Pancreas (tissue), 10 donors: ENCODE measurements around the gene ZNRD2. TPM values are rescaled to one million over a fixed set of nuclear protein-coding genes. Genes with fewer than 3 reads are reported as not detected.

Experiments
- ATAC-seq, 4 donors: fragments of 200-7000 bp; cut with Tn5 transposase; one replicate each; pipeline versions ENCODE4 v1.8.0 to v1.9.1; 2020; ENCODE audit warnings: mild to moderate bottlenecking in 4 of 4, moderate library complexity in 4 of 4
- DNase-seq, 6 donors: peaks; one replicate each; pipeline ENCODE4 v3.0.0-alpha.2; 2020
- FAIRE-seq: peaks from 2 replicates; lab custom pipeline; 2012; peaks lifted over from hg19 to GRCh38; lab: Jason Lieb, UNC
- H3K27ac ChIP-seq, 4 donors: fragments of 200-600 bp; sonication (generic); 1 replicate in 3 of 4; 2 replicates in 1 of 4; pipeline versions ENCODE4 v1.5.0 to v1.8.0; 2020
- H3K27me3 ChIP-seq, 4 donors: fragments of 200-600 bp; one replicate each; pipeline ENCODE4 v1.8.0; 2021
- H3K36me3 ChIP-seq, 3 donors: fragments of 200-600 bp; sonication (generic) in 1 of 3; one replicate each; pipeline versions ENCODE4 v1.5.0 to v1.8.0; 2020 to 2021
- H3K4me1 ChIP-seq, 3 donors: fragments of 200-600 bp; one replicate each; pipeline ENCODE4 v1.8.0; 2021
- H3K4me3 ChIP-seq, 4 donors: fragments of 200-600 bp; sonication (generic) in 2 of 4; one replicate each; pipeline versions ENCODE4 v1.5.0 to v1.8.0; 2020 to 2021
- H3K9me3 ChIP-seq, 4 donors: fragments of 200-600 bp; one replicate each; pipeline ENCODE4 v1.8.0; 2021
- CTCF ChIP-seq, 4 donors: fragments of 200-600 bp; sonication (generic) in 3 of 4; IDR thresholded peaks; one replicate each; pipeline versions ENCODE4 v1.5.0 to v1.8.0; 2021; ENCODE audit warnings: antibody characterized with exemption in 4 of 4
- WGBS, 2 donors: extraction: QIAGEN DNeasy Blood & Tissue Kit; methylation state at CpG; one replicate each; pipeline ENCODE4 v1.1.7; 2013; 5-methylcytosine and 5-hydroxymethylcytosine counted together
- intact Hi-C, 3 donors: fragments of 100-400 bp; cut with DNase I; formaldehyde crosslinking; loops; one replicate each; pipeline versions ENCODE4 v1.11.1 to v1.14.2; 2022
- polyA plus RNA-seq, 2 donors: library from polyadenylated mRNA; stranded (reverse); fragments of 200-250 nt; gene quantifications; one replicate each; pipeline ENCODE4 v1.2.3, GENCODE V29; 2013
- total RNA-seq, 6 donors: library from RNA; stranded (reverse); fragmentation: NEBNext Ultra II Directional in 4 of 6; extraction: Animal tissue kit (Norgen Biotek cat#: 25700) in 4 of 6; gene quantifications; one replicate each; pipeline versions ENCODE4 v1.2.1 to v1.2.4, GENCODE V29; 2021 to 2023
- donor health status: healthy with polysubstance abuse.
- donor health status: DM: no; HTN: no; CAD: no; lungs with moderate emphysema.
- donor health status: DM: no; HTN: no; CAD: no.
- donor health status: control.
- donor health status: control.
- donor health status: Bipolar disorder and iron deficiency.
- donor health status: DM: yes; HTN: yes; CAD: no.
- donor health status: DM: no; HTN: no; CAD: no.
- donor health status: DM: no; HTN: no; CAD: no.
- donor health status: DM: yes; HTN: yes; CAD: no.

The ZNRD2 gene
- total and polyA plus RNA-seq, 8 donors = 17.8 to 34.8 (median 22.6) TPM

GRCh38 chr11:65576867-65577755 is 6.8 kb downstream of the ZNRD2 start:
- 64% methylated on average over 18 of the region's 18 CpGs for WGBS, 2 donors
- no peaks in the 10 kb centered on the region for H3K36me3 ChIP-seq
- H3K27ac ChIP-seq = peak overlapping the region in 3 of 4 donors; percentile 28 to 57 (median 36)
- TF ChIP-seq CTCF (IDR thresholded peaks at IDR 0.05) = no peak
- DNase-seq (peak in 5 of 6 donors; percentile 52 to 84 (median 76)), FAIRE-seq (no peak), ATAC-seq (peak; percentile 6 to 46 (median 8))
- H3K9me3 ChIP-seq = no peaks in the 10 kb centered on the region
- H3K27me3 ChIP-seq = no peaks in the 10 kb centered on the region
- intact Hi-C loops = no loop called here
- peaks cover 0 to 21% (median 6%) of the 10 kb centered on the region in 3 donors for H3K4me1 ChIP-seq
- H3K4me3 ChIP-seq = peak overlapping the region in 3 of 4 donors; percentile 23 to 88 (median 87)

- FAIRE-seq (no peak), ATAC-seq (no peak), DNase-seq (no peak)
- peaks cover 0 to 20% (median 6%) of the 10 kb centered on the region in 3 donors for H3K4me1 ChIP-seq
- no peaks in the 10 kb centered on the region for H3K36me3 ChIP-seq
- no peak for TF ChIP-seq CTCF (IDR thresholded peaks at IDR 0.05)
- peak overlapping the region in 1 of 4 donors; percentile 57 for H3K27ac ChIP-seq
- 55 to 58% methylated on average over 8 of the region's 8 CpGs for WGBS, 2 donors
- no peaks in the 10 kb centered on the region for H3K9me3 ChIP-seq
- H3K27me3 ChIP-seq = no peaks in the 10 kb centered on the region
- intact Hi-C loops = no loop called here
- H3K4me3 ChIP-seq = peak overlapping the region in 1 of 4 donors; percentile 88
Observed at GRCh38 chr11:65577756-65578109, 7.5 kb downstream of the ZNRD2 start.

DNA sequence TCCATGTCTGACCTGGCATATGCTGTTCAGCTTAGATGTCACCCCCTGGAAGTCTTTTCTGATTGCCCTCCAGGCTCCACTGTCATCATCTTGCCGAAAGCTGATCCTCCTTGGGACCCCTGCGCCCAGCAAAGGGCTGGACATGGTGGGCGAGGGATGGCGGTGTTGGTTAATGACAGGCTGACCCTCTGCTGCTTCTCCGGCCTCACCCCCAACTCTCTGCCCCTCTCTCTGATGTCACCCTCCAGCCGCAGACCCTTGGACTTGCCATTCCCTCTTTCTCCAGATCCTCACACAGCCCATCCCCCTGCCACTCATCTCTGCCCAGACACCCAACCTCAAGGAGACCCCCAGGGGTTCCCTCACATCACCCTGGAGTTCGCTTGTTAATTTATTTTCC is 7.9 kb downstream of the ZNRD2 start:
- DNase-seq = no peak
- H3K9me3 ChIP-seq = no peaks in the 10 kb centered on the region
- no peak for ATAC-seq
- no peak overlapping the region for H3K27ac ChIP-seq
- 87 to 95% methylated on average over 7 of the region's 7 CpGs for WGBS, 2 donors
- H3K4me3 ChIP-seq = peak overlapping the region in 1 of 4 donors; percentile 88
- H3K36me3 ChIP-seq = no peaks in the 10 kb centered on the region
- peaks cover 0 to 19% (median 6%) of the 10 kb centered on the region in 3 donors for H3K4me1 ChIP-seq
- FAIRE-seq = no peak
- intact Hi-C loops = no loop called here
- no peaks in the 10 kb centered on the region for H3K27me3 ChIP-seq
- no peak for TF ChIP-seq CTCF (IDR thresholded peaks at IDR 0.05)

GRCh38 chr11:65578667-65579066 is 8.4 kb downstream of the ZNRD2 start:
- no peaks in the 10 kb centered on the region for H3K27me3 ChIP-seq
- H3K27ac ChIP-seq = no peak overlapping the region
- no peaks in the 10 kb centered on the region for H3K9me3 ChIP-seq
- WGBS, 2 donors = 76 to 83% methylated on average over 3 of the region's 3 CpGs
- DNase-seq (no peak), ATAC-seq (no peak), FAIRE-seq (no peak)
- peaks cover 0 to 14% (median 2%) of the 10 kb centered on the region in 3 donors for H3K4me1 ChIP-seq
- no peak overlapping the region for H3K4me3 ChIP-seq
- no peaks in the 10 kb centered on the region for H3K36me3 ChIP-seq
- TF ChIP-seq CTCF (IDR thresholded peaks at IDR 0.05) = no peak
- intact Hi-C loops = no loop called here

- no peak overlapping the region for H3K27ac ChIP-seq
- DNase-seq = no peak
- 83 to 94% methylated on average over 4 of the region's 4 CpGs for whole genome bisulfite sequencing, 2 donors
- intact Hi-C loops = no loop called here
- H3K4me1 ChIP-seq = peaks cover 0 to 10% (median 0%) of the 10 kb centered on the region in 3 donors
- FAIRE-seq = no peak
- no peaks in the 10 kb centered on the region for H3K9me3 ChIP-seq
- no peaks in the 10 kb centered on the region for H3K27me3 ChIP-seq
- H3K36me3 ChIP-seq = no peaks in the 10 kb centered on the region
- H3K4me3 ChIP-seq = no peak overlapping the region
- TF ChIP-seq CTCF (IDR thresholded peaks at IDR 0.05) = no peak
- no peak for ATAC-seq
Observed at GRCh38 chr11:65579291-65579690, 9.0 kb downstream of the ZNRD2 start.
